ENCODE data around the gene CARD11.

The CARD11 gene

DNA sequence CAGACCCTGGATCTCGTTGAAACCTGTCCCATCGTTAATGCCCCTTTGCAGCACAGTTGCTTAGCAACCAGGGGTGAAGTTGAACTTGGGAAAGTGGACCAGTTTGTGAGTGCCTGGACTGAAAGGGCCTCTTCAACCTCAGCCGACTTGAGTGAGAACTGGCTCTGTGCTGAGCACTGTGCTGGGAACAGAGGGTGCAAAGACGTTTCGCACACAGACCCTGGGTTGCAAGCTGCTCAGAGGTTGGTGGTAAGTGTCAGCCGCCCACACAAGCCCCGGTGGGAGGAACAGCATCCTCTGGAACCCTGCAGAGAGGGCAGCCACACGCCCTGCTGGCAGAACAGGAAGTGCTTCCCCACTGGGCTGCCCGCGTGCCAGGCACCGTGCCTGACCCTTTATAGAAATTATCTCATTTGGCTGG lies 89.2 kb downstream of the CARD11 start:
- no peak for DNase-seq (ENCODE audit: low spot score in 2 of 2)
- no peaks in the 10 kb centered on the region for H3K4me1 ChIP-seq
- in situ Hi-C loops (cut with MboI; ENCODE audit: low sequenced_read_pairs), result no loop called here
- H3K27me3 ChIP-seq (ENCODE audit: low read depth), result no peaks in the 10 kb centered on the region
- H3K4me3 ChIP-seq, result no peak overlapping the region
- H3K9me3 ChIP-seq, result no peaks in the 10 kb centered on the region; the same call in 1 of the 2 replicates
- no peaks in the 10 kb centered on the region for H3K36me3 ChIP-seq (replicated peaks)

DNA sequence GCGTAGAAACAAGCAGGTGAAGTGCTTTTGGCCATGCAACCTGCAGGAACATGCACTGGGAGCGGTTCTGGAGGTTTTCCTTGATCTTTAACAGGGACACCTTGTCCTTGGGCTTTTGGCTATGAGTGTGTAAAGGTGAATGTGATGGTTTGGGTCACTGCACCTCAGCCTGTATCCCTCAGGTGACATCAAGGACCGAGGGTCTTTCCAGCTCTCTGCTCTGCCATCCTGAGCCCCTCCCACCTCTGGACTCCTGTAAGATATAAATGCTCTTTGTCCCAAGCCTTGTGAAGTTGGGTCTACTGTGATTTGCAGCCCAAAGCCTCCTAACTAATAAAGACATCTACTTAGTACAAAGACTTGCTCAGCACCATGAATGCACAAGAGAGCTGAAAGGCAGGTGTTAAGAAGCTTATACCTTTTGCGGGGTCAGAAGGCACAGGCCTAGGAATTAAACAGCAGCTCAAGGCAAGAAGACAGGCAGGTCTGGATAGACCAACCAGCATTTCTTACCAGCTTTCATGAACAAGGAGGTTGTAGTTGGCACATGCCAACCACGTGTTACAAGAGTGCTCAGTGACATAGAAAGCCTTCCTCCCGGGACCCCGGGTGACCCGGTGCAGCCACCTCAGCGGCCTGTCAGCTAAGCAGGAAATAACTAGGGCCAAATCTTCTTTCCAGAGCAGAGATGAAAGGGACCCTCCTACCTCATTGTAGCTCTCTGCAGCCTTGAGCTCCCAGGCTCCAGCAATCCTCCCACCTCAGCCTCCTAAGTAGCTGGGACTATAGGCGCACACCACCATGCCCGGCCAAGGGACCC lies 89.9 kb downstream of the CARD11 start:
- in situ Hi-C loops (cut with MboI; ENCODE audit: low sequenced_read_pairs), result no loop called here
- no peak for DNase-seq (ENCODE audit: low spot score in 2 of 2)
- no peak overlapping the region for H3K4me3 ChIP-seq
- no peaks in the 10 kb centered on the region for H3K36me3 ChIP-seq (replicated peaks)
- no peaks in the 10 kb centered on the region for H3K27me3 ChIP-seq (ENCODE audit: low read depth)
- no peaks in the 10 kb centered on the region for H3K4me1 ChIP-seq
- no peaks in the 10 kb centered on the region; the same call in 1 of the 2 replicates for H3K9me3 ChIP-seq

DNA sequence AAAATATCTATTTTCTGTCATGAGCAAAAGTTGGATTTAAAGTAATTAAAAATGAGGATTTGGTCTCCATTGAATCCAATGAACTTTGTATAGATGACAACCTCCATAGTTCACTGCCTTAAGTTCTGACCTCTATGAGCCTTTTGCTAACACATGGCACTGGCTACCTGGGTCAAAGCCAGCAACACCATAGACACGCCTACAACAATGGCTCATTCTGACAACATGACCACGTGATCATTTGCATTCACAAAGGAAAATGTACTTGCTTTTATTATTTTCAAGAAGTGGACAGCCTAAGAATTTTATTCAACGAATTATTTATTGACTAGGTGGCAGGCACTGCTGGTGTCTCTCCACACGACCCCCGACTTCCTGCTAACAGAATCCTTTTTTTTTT lies 90.6 kb downstream of the CARD11 start:
- Histone ChIP-seq H3K9me3 (no peaks in the 10 kb centered on the region; the same call in 1 of the 2 replicates), H3K4me3 (no peak overlapping the region), H3K4me1 (no peaks in the 10 kb centered on the region), H3K27me3 (ENCODE audit: low read depth) (no peaks in the 10 kb centered on the region), H3K36me3 (replicated peaks) (no peaks in the 10 kb centered on the region)
- in situ Hi-C loops (cut with MboI; ENCODE audit: low sequenced_read_pairs), result no loop called here
- no peak for DNase-seq (ENCODE audit: low spot score in 2 of 2)

DNA sequence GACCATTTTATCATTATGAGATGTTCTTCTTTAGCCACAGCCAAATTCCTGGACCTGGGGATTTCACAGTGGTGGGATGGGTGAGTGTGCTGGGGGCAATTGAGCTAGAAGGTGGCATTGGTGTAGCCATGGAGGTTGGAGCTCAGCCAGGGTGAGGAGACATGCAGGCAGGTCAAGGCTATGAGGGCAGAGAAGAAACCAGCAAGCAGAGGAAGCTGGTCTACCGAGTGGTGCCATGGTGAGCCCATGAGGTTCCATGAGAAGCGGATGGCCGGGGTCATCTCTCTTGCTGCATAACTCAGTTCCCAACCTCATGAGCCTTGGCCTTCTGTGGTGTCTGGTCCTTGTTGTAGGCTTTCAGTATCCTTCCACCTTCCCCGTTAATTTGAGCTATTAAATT lies 91.4 kb downstream of the CARD11 start:
- Histone ChIP-seq H3K4me3 (no peak overlapping the region), H3K9me3 (no peaks in the 10 kb centered on the region; the same call in 1 of the 2 replicates), H3K27me3 (ENCODE audit: low read depth) (no peaks in the 10 kb centered on the region), H3K4me1 (no peaks in the 10 kb centered on the region), H3K36me3 (replicated peaks) (no peaks in the 10 kb centered on the region)
- in situ Hi-C loops (cut with MboI; ENCODE audit: low sequenced_read_pairs), result no loop called here
- no peak for DNase-seq (ENCODE audit: low spot score in 2 of 2)

DNA sequence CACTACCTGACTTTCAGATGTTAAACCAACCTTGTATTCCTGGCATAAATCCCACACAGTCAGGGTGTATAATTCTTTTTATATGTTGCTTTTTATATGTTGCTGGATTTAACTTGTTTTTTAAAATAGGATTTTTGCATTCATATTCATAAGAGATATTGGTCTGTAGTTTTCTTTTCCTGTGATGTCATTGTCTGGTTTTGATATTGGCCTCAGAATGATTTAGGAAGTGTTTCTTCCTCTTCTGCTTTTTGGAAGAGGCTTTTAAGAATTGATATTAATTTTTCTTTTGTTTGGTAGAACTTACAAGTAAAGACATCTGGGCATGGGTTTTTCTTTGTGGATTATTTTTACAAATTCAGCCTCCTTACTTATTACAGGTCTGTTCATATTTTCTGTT lies 93.1 kb downstream of the CARD11 start:
- in situ Hi-C loops (cut with MboI; ENCODE audit: low sequenced_read_pairs), result no loop called here
- H3K36me3 ChIP-seq (replicated peaks), result no peaks in the 10 kb centered on the region
- no peak overlapping the region for H3K4me3 ChIP-seq
- peaks cover 4% of the 10 kb centered on the region; the same call in 1 of the 2 replicates for H3K27me3 ChIP-seq (ENCODE audit: low read depth)
- no peak for DNase-seq (ENCODE audit: low spot score in 2 of 2)
- no peaks in the 10 kb centered on the region; the same call in 1 of the 2 replicates for H3K9me3 ChIP-seq
- no peaks in the 10 kb centered on the region for H3K4me1 ChIP-seq

DNA sequence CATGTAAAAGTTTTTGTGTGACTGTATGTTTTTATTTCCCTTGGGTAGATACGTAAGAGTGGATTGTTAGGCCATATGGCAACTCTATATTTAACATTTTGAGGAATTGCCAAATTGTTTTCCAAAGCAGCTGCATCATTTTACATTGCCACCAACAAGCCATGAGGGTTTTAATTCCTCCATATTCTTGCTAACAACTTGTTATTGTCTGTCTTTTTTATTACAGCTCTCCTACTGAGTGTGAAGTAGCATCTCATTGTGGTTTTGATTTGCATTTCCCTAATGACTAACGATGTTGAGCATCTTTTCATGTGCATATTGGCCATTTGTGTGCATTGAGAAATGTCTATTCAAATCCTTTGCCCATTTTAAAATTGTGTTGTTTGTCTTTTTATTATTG lies 94.9 kb downstream of the CARD11 start:
- Histone ChIP-seq H3K27me3 (ENCODE audit: low read depth) (peaks cover 4% of the 10 kb centered on the region; the same call in 1 of the 2 replicates), H3K36me3 (replicated peaks) (no peaks in the 10 kb centered on the region), H3K9me3 (no peaks in the 10 kb centered on the region; the same call in 1 of the 2 replicates), H3K4me1 (no peaks in the 10 kb centered on the region), H3K4me3 (no peak overlapping the region)
- in situ Hi-C loops (cut with MboI; ENCODE audit: low sequenced_read_pairs), result no loop called here
- peak in 1 of 2 experiments; percentile 48 for DNase-seq (ENCODE audit: low spot score in 2 of 2)

DNA sequence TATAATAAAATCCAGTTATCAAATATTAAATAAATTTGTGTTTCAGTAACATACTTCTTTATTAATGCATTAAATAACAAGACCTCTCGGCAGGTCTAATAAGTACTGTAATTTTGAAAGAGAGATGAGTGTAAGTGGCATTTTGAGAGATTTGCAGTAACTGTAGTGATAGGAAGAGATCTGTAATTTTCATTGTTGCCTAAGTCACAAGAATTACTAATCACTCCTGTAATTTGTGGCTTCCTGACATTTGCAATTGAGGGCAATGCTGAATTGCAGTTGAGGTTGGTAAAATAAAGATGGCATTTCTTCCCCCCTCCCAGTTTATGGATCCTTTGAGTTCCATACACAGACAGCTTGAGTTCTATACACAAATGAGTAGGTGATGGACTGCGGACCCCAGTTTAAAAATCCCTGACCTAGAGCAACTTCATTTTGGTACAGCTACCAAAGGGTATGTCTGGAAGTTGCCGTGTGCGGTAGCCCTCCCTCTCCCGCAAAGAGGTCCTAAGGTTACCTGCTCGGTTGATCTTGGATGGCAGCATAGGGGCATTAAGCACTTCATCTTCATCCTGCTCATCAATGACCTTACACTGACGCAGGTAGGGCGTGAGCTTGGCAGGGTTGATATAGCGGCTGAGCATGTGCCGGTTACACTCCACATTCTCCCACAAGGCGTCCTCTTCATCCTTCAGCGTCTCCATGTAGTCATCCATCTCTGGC lies 96.4 kb downstream of the CARD11 start:
- no peaks in the 10 kb centered on the region for H3K4me1 ChIP-seq
- H3K27me3 ChIP-seq (ENCODE audit: low read depth), result peaks cover 4% of the 10 kb centered on the region; the same call in 1 of the 2 replicates
- H3K36me3 ChIP-seq (replicated peaks), result no peaks in the 10 kb centered on the region
- H3K9me3 ChIP-seq, result no peaks in the 10 kb centered on the region; the same call in 1 of the 2 replicates
- no peak for DNase-seq (ENCODE audit: low spot score in 2 of 2)
- H3K4me3 ChIP-seq, result no peak overlapping the region
- in situ Hi-C loops (cut with MboI; ENCODE audit: low sequenced_read_pairs), result no loop called here

DNA sequence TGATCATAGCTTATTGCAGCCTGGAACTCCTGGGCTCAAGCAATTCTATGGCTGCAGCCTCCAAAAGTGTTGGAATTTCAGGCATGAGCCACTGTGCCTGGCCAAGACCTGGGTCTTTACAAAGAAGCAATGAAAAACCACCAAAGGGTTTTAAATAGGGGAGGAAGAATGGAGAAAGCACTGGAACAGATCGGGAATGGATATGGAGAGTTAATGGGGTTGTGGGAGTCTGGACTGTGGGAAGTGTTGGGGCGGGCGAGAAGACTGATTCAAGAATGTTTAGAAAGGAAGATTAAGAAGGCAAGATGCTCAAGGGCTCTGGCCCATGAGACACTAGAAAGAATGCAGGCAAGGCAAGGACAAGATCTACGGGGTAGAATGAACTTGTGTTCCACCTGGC lies 98.5 kb downstream of the CARD11 start:
- in situ Hi-C loops (cut with MboI; ENCODE audit: low sequenced_read_pairs), result no loop called here
- Histone ChIP-seq H3K9me3 (no peaks in the 10 kb centered on the region; the same call in 1 of the 2 replicates), H3K4me3 (no peak overlapping the region), H3K4me1 (no peaks in the 10 kb centered on the region), H3K27me3 (ENCODE audit: low read depth) (peaks cover 4% of the 10 kb centered on the region; the same call in 1 of the 2 replicates), H3K36me3 (replicated peaks) (no peaks in the 10 kb centered on the region)
- no peak for DNase-seq (ENCODE audit: low spot score in 2 of 2)

DNA sequence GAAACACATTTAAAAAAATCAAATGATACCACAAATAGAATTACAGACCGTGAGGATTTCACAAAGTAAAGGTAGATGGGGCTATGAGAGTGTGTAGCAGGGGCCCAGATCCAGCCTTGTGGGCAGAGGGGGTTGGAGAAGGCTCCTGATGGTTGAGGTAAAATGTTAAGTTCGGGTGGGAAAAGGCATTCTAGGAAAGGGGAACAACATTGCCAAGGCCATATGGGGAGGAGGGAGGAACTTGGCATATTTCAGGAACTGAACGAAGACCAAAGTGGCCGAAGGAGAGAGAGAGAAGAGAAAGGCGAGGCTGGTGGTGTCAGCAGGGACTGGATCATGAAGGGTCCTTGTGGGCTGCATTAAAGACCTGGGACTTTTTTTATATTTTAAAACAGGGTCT lies 98.9 kb downstream of the CARD11 start:
- H3K4me3 ChIP-seq, result no peak overlapping the region
- H3K9me3 ChIP-seq, result no peaks in the 10 kb centered on the region; the same call in 1 of the 2 replicates
- peaks cover 4% of the 10 kb centered on the region; the same call in 1 of the 2 replicates for H3K27me3 ChIP-seq (ENCODE audit: low read depth)
- H3K36me3 ChIP-seq (replicated peaks), result no peaks in the 10 kb centered on the region
- in situ Hi-C loops (cut with MboI; ENCODE audit: low sequenced_read_pairs), result no loop called here
- no peaks in the 10 kb centered on the region for H3K4me1 ChIP-seq
- DNase-seq (ENCODE audit: low spot score in 2 of 2), result no peak

DNA sequence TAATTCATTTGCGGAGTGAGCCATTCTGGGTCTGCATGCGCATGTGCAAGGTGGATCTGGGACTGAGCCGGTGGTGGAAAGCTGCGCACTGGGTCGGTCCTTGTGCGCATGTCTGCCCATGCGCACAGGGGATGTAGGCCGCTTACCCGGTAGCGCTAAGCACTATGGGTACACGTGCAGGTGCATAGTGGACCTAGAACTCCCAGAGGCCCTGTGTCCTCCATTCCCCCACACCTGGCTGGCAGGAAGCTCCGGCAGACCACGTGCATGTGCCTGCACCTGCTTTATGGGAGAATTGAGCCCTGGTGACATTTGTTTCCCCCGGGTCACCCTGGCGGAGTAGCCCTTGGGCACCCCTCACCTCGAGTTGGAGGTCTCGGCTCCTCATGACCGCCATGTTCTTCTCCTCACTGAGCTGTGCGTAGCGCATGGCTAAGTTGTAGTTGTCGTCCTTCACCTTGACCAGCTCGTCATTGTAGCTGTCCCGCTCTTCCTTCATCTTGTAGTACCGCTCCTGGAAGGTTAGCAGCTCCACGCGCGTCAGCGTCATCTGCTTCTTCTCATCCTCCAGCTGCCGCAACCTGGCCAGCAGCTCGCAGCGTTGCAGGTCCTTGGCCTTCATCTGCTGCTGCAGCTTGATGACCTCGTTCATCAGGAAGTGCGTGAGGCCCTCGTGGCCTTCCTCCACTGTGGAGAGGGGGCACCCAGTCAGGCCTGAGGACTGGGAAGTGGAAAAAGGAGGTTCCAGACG lies 99.6 kb downstream of the CARD11 start:
- Histone ChIP-seq H3K4me3 (no peak overlapping the region), H3K9me3 (no peaks in the 10 kb centered on the region), H3K4me1 (no peaks in the 10 kb centered on the region), H3K36me3 (replicated peaks) (no peaks in the 10 kb centered on the region), H3K27me3 (ENCODE audit: low read depth) (peaks cover 4% of the 10 kb centered on the region; the same call in 1 of the 2 replicates)
- DNase-seq (ENCODE audit: low spot score in 2 of 2), result no peak
- in situ Hi-C loops (cut with MboI; ENCODE audit: low sequenced_read_pairs), result no loop called here

DNA sequence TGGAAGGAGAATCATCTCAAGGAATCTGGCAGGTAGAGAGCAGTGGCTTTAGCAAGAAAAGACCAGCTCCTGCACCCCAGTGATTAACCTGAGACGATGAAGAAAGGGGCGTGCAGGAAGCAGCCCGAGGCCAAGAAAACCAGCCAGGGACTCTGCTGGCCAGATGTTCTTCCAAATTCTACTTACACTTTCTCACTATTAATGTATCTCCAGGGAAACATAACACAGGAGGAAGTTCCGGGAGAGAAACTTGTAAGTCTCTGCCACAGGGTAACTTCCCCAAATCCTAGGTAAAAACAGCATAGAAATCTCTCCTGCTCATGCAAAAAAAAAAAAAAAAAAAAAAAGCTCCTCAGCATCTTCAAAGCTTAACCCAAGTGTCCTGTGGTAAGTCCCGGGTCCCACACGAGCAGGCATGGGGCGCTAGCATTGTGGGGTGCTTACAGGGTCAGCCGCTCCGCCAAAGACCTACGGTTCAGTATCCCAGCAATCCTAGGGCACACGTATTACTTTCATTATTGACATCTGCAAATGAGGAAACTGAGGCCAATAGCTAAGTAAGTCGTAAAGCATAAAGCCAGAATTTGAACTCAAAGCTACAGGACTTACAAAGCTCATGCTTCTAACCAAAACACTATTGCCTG lies 102.3 kb downstream of the CARD11 start:
- H3K4me1 ChIP-seq, result no peaks in the 10 kb centered on the region
- no peak overlapping the region for H3K4me3 ChIP-seq
- no peak for DNase-seq (ENCODE audit: low spot score in 2 of 2)
- H3K9me3 ChIP-seq, result no peaks in the 10 kb centered on the region
- no peaks in the 10 kb centered on the region for H3K36me3 ChIP-seq (replicated peaks)
- no peaks in the 10 kb centered on the region; the same call in 1 of the 2 replicates for H3K27me3 ChIP-seq (ENCODE audit: low read depth)
- in situ Hi-C loops (cut with MboI; ENCODE audit: low sequenced_read_pairs), result no loop called here

DNA sequence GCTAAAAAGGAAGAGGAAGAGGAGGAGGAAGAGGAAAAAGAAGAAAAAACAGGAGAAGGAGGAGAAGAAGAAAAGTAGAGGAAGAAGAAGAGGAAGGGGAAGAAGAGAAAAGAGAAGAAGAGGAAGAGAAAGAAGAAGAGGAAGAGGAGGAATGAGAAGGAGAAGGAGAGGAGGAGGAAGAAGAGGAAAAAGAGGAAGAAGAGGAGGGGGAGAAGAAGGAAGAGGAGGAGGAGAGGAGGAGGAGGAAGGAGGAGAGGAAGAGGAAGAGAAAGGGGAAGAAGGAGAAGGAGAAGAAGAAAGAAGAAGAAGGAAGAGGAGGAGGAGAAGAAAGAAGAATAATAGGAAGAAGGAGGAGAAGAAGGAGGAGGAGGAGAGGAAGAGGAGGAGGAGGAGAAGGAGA lies 103.2 kb downstream of the CARD11 start:
- H3K36me3 ChIP-seq (replicated peaks), result no peaks in the 10 kb centered on the region
- H3K27me3 ChIP-seq (ENCODE audit: low read depth), result no peaks in the 10 kb centered on the region; the same call in 1 of the 2 replicates
- H3K9me3 ChIP-seq, result no peaks in the 10 kb centered on the region
- H3K4me1 ChIP-seq, result no peaks in the 10 kb centered on the region
- H3K4me3 ChIP-seq, result no peak overlapping the region
- in situ Hi-C loops (cut with MboI; ENCODE audit: low sequenced_read_pairs), result no loop called here
- no peak for DNase-seq (ENCODE audit: low spot score in 2 of 2)

DNA sequence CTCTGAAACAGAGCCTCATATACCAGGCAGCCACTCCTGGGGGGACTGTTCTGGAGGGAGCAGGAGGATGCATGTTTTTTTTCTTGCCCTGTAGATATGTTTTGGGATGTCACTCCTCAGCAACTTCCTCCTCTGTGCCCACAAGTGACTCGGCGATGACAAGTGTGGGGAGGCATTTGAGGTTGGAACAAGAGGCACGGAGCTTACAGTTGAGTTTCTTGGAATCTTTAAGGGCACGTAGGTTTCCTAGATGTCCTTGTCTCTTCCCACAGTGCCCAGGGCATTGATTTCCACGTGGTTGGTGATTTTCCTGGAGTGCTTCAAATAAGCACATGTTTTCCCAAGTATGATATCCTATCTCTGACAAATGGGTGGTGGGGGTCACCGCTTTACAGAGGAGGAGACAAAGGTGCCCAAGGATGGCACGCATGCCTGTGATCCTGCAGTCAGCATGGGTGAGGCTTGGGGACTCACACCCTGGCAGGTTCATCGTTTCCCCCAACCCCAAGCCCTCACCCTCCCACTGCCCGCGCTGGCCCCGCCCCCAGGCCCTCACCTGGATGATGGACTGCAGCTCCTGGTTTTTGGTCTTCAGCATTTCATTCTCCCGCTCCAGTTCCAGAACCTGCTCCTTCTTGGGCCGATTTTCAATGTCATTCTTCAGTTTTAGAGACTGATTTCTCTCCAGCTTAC lies 104.3 kb downstream of the CARD11 start:
- no peaks in the 10 kb centered on the region; the same call in 1 of the 2 replicates for H3K27me3 ChIP-seq (ENCODE audit: low read depth)
- no peaks in the 10 kb centered on the region for H3K36me3 ChIP-seq (replicated peaks)
- no peaks in the 10 kb centered on the region for H3K9me3 ChIP-seq
- H3K4me3 ChIP-seq, result no peak overlapping the region
- H3K4me1 ChIP-seq, result no peaks in the 10 kb centered on the region
- in situ Hi-C loops (cut with MboI; ENCODE audit: low sequenced_read_pairs), result no loop called here
- no peak for DNase-seq (ENCODE audit: low spot score in 2 of 2)

Measured in HAP-1 (cell line).